ENCODE results near the gene CACNA2D1. TPM values are rescaled to one million over a fixed set of nuclear protein-coding genes. Genes with fewer than 3 reads are reported as not detected.

The CACNA2D1 gene
- total RNA-seq, 4 donors from 2014 or later, result 34.4 to 128 (median 67.9) TPM

DNA sequence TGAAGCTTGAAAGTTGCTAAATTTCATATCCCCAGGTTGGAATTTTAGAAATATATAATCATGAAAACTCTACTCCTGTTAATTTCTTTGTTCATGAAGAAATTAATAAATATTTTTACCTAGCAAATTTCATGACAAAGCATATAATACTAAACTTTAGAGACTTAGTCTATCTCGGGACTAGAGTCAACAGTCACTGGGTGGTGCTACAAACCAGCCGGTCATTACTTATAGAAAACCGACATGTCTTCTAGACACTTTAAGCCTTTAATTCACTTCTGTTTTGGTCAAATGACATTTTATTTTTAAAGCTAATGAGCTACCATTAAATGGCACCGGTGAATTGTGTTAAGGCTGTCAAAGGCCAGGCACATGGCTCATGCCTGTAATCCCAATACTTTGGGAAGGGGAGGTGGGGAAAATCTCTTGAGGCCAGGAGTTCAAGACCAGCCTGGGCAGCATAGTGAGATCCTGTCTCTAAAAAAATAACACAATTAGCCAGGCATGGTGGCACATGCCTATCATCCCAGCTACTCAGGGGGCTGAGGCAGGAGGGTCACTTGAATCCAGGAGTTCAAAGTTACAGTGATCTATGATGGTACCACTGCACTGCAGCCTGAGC, 270.1 kb downstream of the CACNA2D1 start:
- Histone ChIP-seq H3K4me1 (no peaks in the 10 kb centered on the region), H3K4me3 (replicated peaks in 1 of 3) (no peak overlapping the region), H3K9me3 (no peaks in the 10 kb centered on the region), H3K36me3 (no peaks in the 10 kb centered on the region), H3K27me3 (no peaks in the 10 kb centered on the region), H3K27ac (no peak overlapping the region)
- no peak for TF ChIP-seq POLR2A (IDR thresholded peaks at IDR 0.05)
- TF ChIP-seq, protein P1, sequence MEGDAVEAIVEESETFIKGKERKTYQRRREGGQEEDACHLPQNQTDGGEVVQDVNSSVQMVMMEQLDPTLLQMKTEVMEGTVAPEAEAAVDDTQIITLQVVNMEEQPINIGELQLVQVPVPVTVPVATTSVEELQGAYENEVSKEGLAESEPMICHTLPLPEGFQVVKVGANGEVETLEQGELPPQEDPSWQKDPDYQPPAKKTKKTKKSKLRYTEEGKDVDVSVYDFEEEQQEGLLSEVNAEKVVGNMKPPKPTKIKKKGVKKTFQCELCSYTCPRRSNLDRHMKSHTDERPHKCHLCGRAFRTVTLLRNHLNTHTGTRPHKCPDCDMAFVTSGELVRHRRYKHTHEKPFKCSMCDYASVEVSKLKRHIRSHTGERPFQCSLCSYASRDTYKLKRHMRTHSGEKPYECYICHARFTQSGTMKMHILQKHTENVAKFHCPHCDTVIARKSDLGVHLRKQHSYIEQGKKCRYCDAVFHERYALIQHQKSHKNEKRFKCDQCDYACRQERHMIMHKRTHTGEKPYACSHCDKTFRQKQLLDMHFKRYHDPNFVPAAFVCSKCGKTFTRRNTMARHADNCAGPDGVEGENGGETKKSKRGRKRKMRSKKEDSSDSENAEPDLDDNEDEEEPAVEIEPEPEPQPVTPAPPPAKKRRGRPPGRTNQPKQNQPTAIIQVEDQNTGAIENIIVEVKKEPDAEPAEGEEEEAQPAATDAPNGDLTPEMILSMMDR (IDR thresholded peaks at IDR 0.05), result no peak
- intact Hi-C loops (cut with DNase I), result no loop called here
- WGBS, 2 donors, result 69 to 85% methylated on average over 4 of the region's 4 CpGs
- DNase-seq, result no peak

DNA sequence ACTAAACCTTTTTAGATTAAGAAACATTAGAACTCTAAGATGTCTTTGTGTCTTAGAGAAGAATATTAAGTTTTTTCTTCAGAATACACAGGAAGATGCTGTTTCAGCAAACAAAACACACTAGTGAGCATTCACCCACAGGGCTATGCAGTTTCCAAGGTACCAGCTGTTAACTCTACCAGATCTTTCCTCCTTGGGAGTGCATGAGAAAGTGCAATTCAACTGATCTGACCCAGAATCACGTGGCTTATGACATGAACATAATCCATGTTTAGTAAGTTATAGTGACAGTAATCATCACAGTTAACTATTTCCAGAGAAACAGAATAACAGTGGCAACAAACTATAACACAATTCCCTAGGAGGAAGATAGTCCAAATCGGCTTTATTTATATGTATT, 270.7 kb downstream of the CACNA2D1 start:
- TF ChIP-seq, protein P1 (IDR thresholded peaks at IDR 0.05), result no peak
- no peak for TF ChIP-seq POLR2A (IDR thresholded peaks at IDR 0.05)
- DNase-seq, result no peak
- no peaks in the 10 kb centered on the region for H3K36me3 ChIP-seq
- intact Hi-C loops (cut with DNase I), result no loop called here
- 69 to 71% methylated on average over 2 of the region's 2 CpGs for WGBS, 2 donors
- H3K27me3 ChIP-seq, result no peaks in the 10 kb centered on the region
- H3K9me3 ChIP-seq, result no peaks in the 10 kb centered on the region
- H3K27ac ChIP-seq, result no peak overlapping the region
- no peak overlapping the region for H3K4me3 ChIP-seq (replicated peaks in 1 of 3)
- H3K4me1 ChIP-seq, result no peaks in the 10 kb centered on the region

DNA sequence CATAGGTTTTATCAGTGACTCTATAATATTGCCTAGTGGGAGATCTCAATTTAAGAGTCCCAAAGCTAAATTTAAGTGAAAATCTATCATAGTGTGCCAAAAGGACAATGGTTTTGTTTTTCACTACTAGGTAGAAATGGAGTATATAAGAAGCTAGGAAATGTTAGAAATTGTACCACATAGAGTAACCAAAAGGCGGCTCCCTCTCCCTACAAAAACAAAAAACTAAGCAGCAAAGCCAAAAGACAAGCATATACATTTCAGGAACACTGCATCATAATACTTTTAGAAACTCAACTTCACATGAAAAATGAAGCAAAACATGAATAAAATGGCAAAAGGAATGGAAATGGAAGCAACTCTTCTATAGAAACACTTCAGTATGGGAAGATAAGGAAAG, 271.6 kb downstream of the CACNA2D1 start:
- Histone ChIP-seq H3K27me3 (no peaks in the 10 kb centered on the region), H3K27ac (no peak overlapping the region), H3K4me3 (replicated peaks in 1 of 3) (no peak overlapping the region), H3K36me3 (no peaks in the 10 kb centered on the region), H3K4me1 (no peaks in the 10 kb centered on the region), H3K9me3 (no peaks in the 10 kb centered on the region)
- no peak for DNase-seq
- intact Hi-C loops (cut with DNase I), result no loop called here
- no peak for TF ChIP-seq POLR2A (IDR thresholded peaks at IDR 0.05)
- TF ChIP-seq, protein P1 (IDR thresholded peaks at IDR 0.05), result no peak
- WGBS, 2 donors, result 96 to 97% methylated on average over 1 of the region's 1 CpG

DNA sequence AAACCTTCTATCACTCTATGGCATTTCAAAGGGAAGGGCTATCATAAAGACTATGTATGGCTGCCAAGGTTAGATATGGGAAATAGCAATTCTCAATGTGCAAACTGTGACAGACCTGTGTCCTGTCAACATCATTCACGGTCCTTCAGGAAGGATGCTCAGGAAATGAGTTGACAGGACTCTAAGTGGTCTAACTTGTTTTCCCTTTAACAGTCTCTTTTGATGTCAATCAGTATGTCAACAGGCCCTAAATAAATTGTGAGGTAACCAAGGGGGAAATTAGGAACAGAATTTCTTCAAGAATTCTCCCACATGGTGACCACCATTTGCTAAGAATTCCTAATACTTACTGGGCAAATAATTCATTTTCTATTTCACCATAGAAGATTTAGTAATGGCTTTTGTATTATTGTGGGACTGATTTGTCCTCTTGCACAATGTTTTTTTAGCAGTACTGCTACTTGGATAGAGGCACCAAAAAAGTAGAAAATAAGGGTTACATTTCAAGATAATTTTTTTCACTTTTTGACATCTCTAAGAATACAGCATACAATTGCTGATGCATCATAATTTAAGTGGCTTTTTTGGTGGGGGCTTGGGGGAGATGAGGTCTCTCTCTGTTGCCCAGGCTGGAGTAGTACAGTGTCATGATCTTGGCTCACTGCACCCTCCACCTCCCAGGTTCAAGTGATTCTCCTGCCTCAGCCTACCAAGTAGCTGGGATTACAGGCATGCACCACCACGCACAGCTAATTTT, 275.8 kb downstream of the CACNA2D1 start:
- intact Hi-C loops (cut with DNase I), result no loop called here
- Histone ChIP-seq H3K27me3 (no peaks in the 10 kb centered on the region), H3K36me3 (no peaks in the 10 kb centered on the region), H3K4me3 (replicated peaks in 1 of 3) (no peak overlapping the region), H3K27ac (no peak overlapping the region), H3K4me1 (no peaks in the 10 kb centered on the region), H3K9me3 (no peaks in the 10 kb centered on the region)
- TF ChIP-seq POLR2A (IDR thresholded peaks at IDR 0.05), result no peak
- TF ChIP-seq, protein P1 (IDR thresholded peaks at IDR 0.05), result no peak
- WGBS, 2 donors, result 74 to 86% methylated on average over 2 of the region's 2 CpGs
- no peak for DNase-seq
